Germinal center (tissue), 1 donor: ENCODE results near the gene WDR59.
"Not testable (repeated sequence)": the region's sequence is repeated elsewhere in the genome, so short reads cannot be mapped to it uniquely, and the experiment has no call there.

Experiments used
- DNase-seq: peaks from one replicate; pipeline ENCODE4 v3.0.0; 2012; ENCODE audit warnings: mixed read lengths, low spot score

The WDR59 gene, protein sequence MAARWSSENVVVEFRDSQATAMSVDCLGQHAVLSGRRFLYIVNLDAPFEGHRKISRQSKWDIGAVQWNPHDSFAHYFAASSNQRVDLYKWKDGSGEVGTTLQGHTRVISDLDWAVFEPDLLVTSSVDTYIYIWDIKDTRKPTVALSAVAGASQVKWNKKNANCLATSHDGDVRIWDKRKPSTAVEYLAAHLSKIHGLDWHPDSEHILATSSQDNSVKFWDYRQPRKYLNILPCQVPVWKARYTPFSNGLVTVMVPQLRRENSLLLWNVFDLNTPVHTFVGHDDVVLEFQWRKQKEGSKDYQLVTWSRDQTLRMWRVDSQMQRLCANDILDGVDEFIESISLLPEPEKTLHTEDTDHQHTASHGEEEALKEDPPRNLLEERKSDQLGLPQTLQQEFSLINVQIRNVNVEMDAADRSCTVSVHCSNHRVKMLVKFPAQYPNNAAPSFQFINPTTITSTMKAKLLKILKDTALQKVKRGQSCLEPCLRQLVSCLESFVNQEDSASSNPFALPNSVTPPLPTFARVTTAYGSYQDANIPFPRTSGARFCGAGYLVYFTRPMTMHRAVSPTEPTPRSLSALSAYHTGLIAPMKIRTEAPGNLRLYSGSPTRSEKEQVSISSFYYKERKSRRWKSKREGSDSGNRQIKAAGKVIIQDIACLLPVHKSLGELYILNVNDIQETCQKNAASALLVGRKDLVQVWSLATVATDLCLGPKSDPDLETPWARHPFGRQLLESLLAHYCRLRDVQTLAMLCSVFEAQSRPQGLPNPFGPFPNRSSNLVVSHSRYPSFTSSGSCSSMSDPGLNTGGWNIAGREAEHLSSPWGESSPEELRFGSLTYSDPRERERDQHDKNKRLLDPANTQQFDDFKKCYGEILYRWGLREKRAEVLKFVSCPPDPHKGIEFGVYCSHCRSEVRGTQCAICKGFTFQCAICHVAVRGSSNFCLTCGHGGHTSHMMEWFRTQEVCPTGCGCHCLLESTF

DNA sequence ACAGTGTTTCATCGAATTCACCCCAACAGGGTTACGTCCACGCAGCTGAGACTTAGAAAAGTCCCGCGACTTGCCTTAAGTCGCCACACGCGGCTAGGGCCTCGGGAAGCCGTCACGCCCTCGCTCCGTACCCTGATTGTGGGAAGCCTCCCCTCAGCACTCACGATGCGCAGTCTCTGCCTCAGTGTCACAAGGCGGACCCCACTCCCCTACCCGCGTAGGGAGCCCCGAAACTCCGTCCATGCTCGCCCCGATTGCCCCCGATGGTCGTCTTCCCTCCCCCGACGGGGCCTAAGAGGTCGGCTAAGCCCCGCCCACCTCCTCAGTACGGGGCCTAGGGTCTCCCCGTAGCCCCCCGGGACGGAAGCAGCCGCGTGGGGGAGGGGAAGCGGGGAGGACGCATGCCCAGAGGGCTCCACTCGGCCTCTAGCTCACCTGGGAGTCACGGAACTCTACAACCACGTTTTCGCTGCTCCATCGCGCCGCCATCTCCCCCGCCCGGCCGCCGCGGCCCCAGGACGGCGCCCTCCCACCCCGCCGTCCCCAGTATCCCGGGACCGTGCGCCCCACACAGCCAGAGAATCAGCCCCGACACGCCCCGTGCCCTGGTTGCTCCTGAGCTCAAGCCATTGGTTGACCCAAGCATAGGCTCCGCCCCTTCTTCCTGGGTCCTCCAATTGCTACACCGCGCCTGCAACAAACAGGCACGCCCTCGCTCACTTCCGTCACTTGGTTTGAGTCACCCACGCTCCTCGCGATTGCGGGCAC is at the start of gene WDR59:
Gene WDR59, minus strand, starts transcription at position 595 of the 768 bp plus-strand sequence. Its CDS starts 106 bp downstream, at position 489.
- peak; percentile 98 for DNase-seq

DNA sequence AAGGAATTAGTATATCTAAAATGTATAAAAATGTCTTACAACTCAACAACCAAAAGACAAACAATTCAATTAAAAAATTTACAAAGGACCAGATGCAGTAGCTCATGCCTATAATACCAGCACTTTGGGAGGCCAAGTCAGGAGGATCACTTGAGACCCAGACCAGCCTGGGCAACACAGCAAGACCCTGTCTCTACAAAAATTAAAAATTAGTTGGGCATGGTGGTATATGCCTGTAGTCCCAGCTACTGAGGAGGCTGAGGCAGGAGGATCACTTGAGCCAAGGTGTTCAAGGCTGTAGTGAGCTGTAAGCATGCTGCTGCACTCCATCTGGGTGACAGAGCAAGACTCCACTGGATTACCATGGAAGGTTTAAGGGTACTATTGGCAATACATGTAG is 47.7 kb upstream of the WDR59 start:
- no peak for DNase-seq

DNA sequence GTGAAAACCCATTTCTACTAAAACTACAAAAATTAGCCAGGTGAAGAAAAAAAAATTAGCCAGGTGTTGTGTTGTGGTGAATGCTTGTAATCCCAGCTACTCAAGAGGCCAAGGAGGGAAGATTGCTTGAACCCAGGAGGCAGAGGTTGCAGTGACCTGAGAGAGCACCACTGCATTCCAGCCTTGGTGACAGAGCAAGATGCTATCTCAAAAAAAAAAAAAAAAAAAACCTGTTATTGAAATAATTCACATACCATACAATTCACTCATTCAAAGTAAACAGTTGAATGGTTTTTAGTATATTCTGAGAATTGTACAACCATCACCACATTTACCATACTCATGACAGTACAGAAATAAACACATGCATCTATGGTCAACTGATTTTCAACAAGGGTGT is 44.9 kb upstream of the WDR59 start:
- no peak for DNase-seq

DNA sequence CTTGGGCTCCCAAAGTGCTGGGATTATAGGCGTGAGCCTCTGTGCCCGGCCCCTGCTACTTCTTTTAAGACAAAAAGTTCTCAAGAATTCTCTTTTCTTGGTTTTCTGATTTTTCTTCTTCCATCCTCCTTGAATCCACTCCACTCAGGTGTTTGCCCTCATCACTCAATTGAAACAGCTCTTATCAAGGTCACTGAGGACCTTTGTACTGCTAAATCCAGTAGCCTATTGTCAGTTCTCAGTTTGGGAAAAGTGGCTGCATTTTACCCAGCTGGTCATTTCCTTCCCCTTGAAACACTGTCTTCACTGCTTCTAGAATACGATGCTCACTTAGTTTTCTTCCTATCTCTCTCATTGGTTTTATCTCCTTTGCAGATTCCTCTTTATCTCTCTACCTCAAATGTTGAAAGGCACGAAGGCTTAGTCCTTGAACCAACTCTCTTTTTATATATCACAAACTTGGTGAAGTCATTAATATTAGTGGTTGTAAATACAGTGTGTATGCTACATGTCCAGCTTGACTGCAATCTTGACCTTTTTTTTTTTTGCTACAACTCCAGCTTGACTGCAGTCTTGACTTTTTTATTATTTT is 43.7 kb upstream of the WDR59 start:
- no peak for DNase-seq

DNA sequence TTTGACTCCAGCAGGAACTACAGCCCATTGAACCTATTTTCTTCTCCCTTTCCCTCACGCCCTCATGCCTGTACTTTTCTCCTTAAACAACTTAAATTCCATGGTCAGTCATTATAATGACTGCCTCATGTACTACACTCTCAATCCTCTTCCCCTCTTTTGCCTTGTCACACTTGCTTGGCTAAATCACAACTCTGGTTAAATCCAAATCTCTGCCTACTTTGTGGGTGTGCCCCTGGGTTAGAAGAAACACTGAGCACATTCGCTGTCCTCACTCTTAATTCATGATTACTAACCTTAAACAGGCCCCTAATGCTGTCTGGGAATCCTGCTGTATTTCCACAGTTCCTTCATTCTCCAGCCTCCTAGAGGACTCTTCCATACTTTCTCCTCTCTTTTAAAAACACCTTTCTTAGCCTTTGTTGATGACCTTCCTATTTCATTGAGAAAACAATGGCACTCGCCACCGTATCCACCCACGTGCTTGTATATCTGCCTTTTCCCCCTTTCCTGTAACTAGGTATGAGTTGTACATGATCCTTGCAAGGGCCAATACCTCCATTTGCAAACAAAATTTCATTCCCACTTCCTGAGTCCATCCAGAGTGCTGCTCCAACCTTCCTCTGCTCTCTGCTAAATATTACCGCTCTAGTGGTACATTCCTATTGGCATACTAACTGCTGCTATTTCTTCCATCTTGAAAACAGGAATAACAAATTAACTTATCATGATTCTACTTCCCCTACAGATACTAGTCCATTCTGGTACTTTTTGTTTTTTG is 42.8 kb upstream of the WDR59 start:
- no peak for DNase-seq

DNA sequence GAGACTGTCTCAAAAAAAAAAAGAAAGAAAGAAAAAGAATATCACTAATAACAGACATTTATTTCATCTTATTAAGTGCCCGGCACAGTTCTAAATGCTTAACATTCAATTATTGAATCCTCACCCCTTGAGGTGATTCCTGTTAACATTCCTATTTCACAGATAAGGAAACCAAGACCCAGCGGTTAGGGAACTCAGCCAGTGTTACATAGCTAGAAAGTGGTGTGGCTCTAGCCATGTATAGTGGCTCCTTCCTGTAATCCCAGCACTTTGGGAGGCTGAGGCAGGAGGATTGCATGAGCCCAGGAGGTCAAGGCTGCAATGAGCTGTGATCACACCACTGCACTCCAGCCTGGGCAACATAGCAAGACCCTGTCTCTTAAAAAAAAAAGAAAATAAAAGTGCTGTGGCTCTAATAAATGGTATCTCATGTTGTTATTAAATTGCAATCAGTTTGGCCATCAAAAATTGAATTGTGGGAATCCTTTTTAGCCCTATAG is 42.0 kb upstream of the WDR59 start:
- DNase-seq = no peak

DNA sequence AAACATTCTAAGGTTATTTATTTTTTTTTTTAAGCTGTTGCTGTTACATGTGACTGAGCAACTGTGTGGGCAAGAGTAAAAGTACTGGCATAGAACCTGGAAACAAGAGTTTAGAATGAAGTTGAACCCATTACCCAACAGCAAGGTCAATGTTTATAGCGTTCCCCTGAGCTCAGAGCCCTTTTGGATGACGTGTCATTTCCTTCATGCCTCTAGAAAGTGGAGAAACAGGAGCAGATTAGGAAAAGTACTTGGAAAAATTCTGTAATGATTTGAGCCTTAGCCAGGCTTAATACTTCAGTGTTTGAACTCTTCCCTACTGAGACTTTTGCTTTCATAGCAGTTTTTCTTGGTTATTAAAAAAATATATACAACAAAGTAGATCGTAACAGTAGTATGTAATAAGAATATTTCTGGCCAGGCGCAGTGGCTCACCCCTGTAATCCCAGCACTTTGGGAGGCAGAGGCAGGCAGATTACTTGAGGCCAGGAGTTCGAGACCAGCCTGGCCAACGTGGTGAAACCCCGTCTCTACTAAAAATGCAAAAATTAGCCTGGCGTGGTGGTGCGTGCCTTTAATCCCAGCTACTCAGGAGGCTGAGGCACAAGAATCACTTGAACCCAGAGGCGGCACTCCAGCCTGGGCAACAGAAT is 41.4 kb upstream of the WDR59 start:
- DNase-seq = not testable (repeated sequence)

DNA sequence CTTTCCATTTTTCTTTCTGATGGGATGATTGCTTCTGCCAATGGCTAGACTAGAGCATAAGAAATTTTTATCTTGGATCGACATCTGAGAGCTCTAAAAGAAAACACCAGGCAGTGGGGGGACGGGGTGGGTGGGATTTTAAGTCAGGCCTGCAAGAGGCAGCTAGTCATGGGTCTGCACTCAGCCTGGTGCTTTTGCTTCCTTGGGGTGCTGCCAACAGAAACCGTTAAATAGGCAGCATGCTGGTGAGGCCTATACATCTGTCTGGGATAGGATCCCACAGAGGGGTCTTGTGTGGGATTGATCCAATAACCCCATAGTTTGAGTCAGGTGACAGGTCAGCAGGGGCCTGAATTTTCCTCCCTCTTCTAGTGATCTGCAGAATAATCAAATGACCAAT is 40.8 kb upstream of the WDR59 start:
- DNase-seq = no peak

DNA sequence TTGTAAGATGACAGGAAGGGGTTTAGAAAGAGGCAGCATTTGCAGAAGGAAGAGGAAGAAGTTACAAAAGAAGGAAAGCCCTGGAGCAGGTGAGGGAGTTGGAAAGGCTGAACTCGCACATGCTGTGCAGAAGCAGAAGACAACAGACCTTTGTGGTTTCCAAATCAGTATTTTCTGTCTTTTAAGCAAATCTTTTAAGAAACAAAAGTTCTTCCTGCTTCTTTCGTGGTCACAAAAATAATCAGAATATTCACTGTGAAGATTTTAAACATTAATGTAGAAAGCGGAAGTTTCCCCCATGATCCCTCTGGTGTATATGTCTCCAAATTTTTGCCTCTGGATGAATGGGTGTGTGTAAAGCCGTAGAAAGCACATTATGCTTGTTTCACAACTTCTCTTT is 39.7 kb upstream of the WDR59 start:
- DNase-seq = no peak

DNA sequence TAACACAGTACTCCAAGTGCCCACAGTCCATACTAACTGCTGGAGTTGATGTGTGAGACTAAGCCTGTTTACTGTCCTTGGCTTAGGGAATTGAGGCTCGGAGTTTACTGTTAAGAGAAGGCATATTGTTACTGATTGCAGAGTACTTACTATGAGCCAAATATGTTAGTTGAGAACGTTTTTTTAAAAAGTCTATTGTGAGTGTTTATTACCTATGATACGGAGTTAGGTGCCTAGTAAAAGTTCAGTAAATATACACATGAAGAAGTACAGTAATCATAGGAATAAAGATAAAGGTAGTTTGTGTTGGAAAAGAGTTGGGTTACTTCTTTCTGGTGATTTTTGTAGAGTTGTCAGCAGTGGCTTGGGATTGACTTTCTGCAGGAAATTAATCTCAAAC is 39.3 kb upstream of the WDR59 start:
- no peak for DNase-seq

DNA sequence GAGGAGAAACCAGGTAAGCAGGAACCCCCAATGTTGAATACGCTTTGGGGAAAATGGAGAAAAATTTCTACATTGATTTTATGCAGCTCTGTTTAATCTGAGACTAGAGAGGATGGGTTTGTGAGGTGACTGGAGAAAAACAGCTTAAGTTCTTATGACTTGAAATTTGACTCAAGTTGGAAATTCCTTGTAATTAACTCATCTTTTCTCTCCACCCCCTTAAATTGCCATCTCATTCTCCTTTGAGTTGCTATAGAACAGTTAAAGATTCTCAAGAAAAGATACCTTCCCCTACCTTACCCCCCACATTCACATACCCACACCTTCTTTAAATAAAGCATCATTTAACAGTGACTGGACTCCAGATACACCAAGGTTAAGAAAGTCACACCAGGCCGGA is 38.1 kb upstream of the WDR59 start:
- DNase-seq = no peak

DNA sequence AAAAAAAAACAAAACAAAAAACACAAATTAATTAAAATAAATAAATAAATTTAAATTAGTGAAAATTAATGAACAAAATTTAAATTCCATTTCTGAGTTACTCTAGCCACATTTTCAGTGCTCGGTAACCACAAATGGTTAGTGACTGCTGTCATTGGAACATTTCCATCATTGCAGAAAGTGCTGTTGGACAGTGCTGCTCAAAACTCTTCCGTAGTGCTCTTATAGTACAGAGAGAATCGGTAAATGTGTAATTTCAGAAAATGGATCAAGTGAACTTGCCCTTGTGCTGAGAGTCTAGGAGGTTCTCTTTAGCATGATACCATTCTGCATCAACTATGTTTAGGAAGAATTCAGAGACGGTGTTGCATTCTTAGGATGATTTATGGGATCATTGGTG is 37.6 kb upstream of the WDR59 start:
- no peak for DNase-seq

DNA sequence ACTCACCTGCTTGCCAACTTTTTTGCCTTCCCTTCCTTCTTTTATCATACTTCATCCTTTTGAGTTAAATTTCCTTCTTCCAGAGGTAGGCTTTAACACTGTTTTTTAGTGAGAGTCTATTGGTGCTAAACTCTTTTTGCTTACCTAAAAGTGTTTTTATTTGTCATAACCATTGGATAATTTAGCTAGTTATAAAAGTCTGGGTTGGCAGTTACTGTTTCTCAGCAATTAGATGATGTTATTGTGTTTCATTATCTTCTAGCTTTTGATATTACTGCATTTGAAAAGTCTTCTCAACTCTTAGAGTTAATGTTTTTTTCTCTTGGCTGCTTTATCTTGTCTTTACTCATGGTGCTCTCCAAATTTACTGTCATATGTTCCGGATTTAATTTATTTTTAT is 36.5 kb upstream of the WDR59 start:
- DNase-seq = no peak

DNA sequence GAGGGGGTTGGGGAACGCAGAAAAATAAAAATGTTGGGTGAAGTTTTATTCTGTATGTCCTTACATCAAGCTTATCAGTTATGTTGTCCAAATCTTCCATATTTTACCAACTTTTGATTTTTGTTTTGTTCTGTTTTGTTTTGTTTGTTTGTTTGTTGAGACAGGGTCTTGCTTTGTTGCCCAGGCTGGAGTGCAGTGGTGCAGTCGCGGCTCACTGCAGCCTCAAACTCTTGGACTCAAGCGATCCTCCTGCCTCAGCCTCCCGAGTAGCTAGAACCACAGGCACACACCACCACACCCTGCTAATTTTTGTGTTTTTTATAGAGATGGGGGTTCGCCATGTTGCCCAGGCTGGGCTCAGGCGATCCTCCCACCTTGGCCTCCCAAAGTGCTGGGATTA is 34.7 kb upstream of the WDR59 start:
- DNase-seq = no peak

DNA sequence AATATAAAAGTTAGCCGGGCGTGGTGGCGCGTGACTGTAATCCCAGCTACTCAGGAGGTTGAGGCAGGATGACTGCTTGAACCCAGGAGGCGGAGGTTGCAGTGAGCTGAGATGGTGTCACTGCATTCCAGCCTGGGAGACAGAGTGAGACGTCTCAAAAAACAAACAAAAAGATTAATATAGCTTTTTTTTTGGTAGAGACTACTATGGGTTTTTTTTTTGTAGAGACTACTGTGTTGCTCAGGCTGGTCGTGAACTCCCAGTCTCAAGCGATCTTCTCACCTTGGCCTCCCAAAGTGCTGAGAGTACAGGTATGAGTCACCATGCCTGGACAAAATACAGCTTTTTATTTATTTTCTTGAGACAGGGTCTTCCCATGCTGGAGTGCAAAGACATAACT is 34.1 kb upstream of the WDR59 start:
- no peak for DNase-seq

DNA sequence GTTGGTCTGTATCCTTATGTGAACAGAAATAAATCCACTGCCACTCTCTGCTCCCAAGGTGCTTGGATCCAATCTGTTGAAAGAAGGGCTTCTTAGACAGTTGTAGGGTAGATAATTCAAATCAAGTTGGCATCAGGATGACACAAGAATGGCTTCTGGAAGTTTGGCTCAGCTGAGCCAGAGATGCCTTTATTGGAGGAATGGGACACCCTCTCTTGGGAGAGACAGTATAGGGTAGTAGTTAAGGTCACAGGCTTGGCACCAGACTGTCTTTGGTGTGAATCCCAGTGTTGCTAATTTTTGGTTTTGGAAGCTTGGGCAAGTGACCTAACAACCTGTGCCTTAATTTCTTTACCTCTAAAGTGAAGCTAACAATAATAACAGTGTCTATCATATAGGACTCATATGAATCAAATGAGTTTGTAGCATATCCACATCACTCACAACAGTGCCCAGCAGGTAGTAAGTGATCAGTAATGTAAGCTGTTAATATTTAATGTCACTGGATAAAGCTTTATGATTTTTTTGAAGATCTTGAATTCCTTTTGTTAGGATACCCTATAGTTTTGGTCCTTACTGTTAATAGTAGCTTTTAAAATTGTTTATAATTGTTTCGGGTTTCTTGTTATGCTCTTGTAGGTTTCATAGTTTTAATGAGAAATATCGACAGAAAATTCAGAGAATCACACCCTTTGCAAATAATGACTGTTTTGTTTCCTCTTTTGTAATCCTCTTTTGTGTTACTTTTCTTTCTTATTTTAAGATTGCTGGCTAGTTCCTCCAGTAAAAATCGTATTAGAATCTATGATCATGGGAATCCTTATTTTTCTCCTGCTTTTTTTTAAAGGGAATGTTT is 33.0 kb upstream of the WDR59 start:
- DNase-seq = no peak

DNA sequence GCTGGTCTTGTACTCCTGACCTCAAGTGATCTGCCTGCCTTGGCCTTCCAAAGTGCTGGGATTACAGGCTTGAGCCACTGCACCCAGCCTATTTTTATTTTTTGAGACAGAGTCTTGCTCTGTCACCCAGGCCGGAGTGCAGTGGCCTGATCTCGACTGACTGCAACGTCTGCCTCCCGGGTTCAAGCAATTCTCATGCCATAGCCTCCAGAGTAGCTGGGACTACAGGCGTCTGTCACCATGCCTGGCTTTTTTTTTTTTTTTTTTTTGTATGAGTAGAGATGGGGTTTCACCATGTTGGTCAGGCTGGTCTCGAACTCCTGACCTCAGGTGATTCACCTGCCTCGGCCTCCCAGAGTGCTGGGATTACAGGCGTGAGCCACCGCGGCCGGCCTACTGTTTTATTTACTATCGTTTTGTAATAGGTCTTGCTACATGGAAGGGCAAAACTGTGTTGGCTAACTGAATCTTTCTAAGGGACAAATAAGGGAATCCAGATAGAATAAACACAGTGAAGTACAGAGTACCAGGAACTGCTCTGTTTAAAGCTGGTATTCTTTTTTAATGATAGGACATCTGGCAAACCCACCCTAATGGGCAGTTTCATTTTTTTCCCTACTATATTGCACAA is 31.6 kb upstream of the WDR59 start:
- not testable (repeated sequence) for DNase-seq

DNA sequence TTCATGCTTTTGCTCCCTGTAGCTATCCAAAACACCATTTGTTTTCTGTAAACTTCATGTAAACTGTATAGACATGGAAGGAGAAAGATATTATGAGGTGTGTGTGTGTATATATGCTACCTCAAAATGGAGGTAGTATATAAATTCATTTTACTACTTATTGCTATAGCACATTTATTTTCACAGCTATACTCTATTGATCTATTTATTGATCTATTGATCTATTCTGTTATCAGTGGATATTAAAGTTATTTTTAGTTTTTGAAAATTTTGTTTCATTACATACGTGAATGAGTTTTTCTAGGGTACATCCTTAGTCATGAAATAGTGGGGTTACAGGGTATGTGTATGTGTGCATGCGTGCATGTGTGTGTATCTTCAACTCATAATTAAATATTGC is 29.4 kb upstream of the WDR59 start:
- no peak for DNase-seq

DNA sequence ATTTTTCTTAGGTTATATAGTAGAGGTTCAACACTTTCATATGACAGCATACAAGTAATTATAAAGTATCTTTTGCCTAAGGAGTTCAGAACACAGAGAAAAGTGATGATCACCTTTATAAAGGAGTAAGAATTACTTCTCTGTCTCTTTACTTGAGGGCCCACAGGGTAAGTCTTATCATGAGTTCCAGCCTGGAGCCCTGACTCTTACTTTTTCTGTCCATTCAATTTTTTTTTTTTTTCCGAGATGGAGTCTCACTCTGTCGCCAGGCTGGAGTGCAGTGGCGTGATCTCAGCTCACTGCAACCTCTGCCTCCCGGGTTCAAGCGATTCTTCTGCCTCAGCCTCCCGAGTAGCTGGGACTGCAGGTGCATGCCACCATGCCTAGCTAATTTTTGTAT is 28.2 kb upstream of the WDR59 start:
- not testable (repeated sequence) for DNase-seq
